Measurements from ENCODE around the gene EML1.

DNA sequence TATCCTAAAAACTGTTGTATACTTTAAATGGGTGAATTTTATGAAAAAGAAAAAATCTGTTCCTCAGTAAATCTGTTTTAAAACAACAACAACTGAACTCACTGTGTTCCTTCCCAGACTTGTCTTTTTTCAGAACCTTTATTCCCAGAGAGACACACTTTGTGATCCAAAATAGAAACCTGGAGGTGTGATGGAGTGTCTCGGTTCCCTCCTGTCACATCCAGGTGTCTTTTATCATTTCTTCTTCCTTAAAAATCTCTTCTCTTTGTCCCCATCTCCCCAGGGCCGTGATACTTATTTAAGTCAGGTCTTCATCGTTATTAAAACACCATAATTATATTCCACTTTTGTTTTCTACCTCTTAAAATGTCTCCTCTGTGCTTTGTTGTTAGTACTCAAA lies 195.8 kb downstream of the EML1 start:
- TF ChIP-seq POLR2A (IDR thresholded peaks at IDR 0.05): no peak
- TF ChIP-seq CTCF (IDR thresholded peaks at IDR 0.05): no peak
- no peak for TF ChIP-seq POLR2AphosphoS5 (IDR thresholded peaks at IDR 0.05)
- no peak for TF ChIP-seq EP300 (IDR thresholded peaks at IDR 0.05)
